ENCODE measurements around the gene SETSIP.

GRCh38 chr1:92038695-92039346, 36.4 kb downstream of the SETSIP start:
- TF ChIP-seq POLR2A (IDR thresholded peaks at IDR 0.05; ENCODE audit: low read length), result no peak
- TF ChIP-seq GATA1 (IDR thresholded peaks at IDR 0.05; ENCODE audit: low read depth, low read length), result no peak

Measured in erythroblast (primary cell).